GM10266 (cell line): ENCODE measurements around the gene ABCC6.
"Not testable (repeated sequence)": the region's sequence is repeated elsewhere in the genome, so short reads cannot be mapped to it uniquely, and the experiment has no call there.

Source experiments
- DNase-seq: peaks from one replicate; pipeline ENCODE4 v3.0.0; 2012; ENCODE audit errors: extremely low spot score
- CTCF ChIP-seq: IDR thresholded peaks from 2 replicates; pipeline ENCODE4 v1.5.1; 2012; ENCODE audit warnings: mild to moderate bottlenecking, low read depth; ENCODE audit not compliant: control insufficient read depth, insufficient read depth; ENCODE audit errors: missing control alignments

Gene ABCC6

GRCh38 chr16:16197966-16198365 is 25.3 kb downstream of the ABCC6 start:
- TF ChIP-seq CTCF, result no peak
- DNase-seq, result no peak

- TF ChIP-seq CTCF, result no peak
- no peak for DNase-seq
These were observed 26.0 kb downstream of the ABCC6 start for GRCh38 chr16:16197331-16197730.

- DNase-seq, result no peak
- no peak for TF ChIP-seq CTCF
These were observed 27.2 kb downstream of the ABCC6 start for GRCh38 chr16:16196099-16196498.

GRCh38 chr16:16191493-16192167 is 31.7 kb downstream of the ABCC6 start:
- no peak for DNase-seq
- no peak for TF ChIP-seq CTCF

- not testable (repeated sequence) for DNase-seq
These were observed 32.3 kb downstream of the ABCC6 start for GRCh38 chr16:16190966-16191365.

GRCh38 chr16:16190546-16190945 is 32.7 kb downstream of the ABCC6 start:
- no peak for DNase-seq
- no peak for TF ChIP-seq CTCF

- no peak for DNase-seq
- TF ChIP-seq CTCF, result no peak
These were observed 33.5 kb downstream of the ABCC6 start for GRCh38 chr16:16189842-16190241.

- no peak for TF ChIP-seq CTCF
- DNase-seq, result no peak
These were observed 34.5 kb downstream of the ABCC6 start for GRCh38 chr16:16188827-16189226.
